GM20431 (cell line): ENCODE data around the gene ZNF292.
"Not testable (repeated sequence)": the region's sequence is repeated elsewhere in the genome, so short reads cannot be mapped to it uniquely, and the experiment has no call there.

Source experiments
- in situ Hi-C: fragments of 300-500 bp; cut with MseI, MboI; formaldehyde crosslinking; loops from one replicate; pipeline ENCODE4 v1.15.0; 2020; ENCODE audit warnings: low sequenced_read_pairs; ENCODE audit not compliant: unreplicated experiment

ZNF292 gene

GRCh38 chr6:87257046-87257445 lies 101.7 kb downstream of the ZNF292 start:
- in situ Hi-C loops = no loop called here

- in situ Hi-C loops = no loop called here
Observed at GRCh38 chr6:87257565-87257964, 102.2 kb downstream of the ZNF292 start.

- in situ Hi-C loops = no loop called here
Observed at GRCh38 chr6:87257975-87258374, 102.6 kb downstream of the ZNF292 start.

- in situ Hi-C loops = no loop called here
Observed at GRCh38 chr6:87259791-87260190, 104.4 kb downstream of the ZNF292 start.

- in situ Hi-C loops = no loop called here
Observed at GRCh38 chr6:87261534-87261933, 106.2 kb downstream of the ZNF292 start.

- in situ Hi-C loops = no loop called here
Observed at GRCh38 chr6:87264481-87264880, 109.1 kb downstream of the ZNF292 start.

- in situ Hi-C loops = no loop called here
Observed at GRCh38 chr6:87274660-87275274, 119.4 kb downstream of the ZNF292 start.

GRCh38 chr6:87276624-87277023 lies 121.3 kb downstream of the ZNF292 start:
- in situ Hi-C loops = no loop called here

- in situ Hi-C loops = no loop called here
Observed at GRCh38 chr6:87277123-87277522, 121.8 kb downstream of the ZNF292 start.

GRCh38 chr6:87279196-87279595 lies 123.8 kb downstream of the ZNF292 start:
- in situ Hi-C loops = no loop called here

GRCh38 chr6:87281426-87281825 lies 126.1 kb downstream of the ZNF292 start:
- in situ Hi-C loops = no loop called here

GRCh38 chr6:87282743-87283142 lies 127.4 kb downstream of the ZNF292 start:
- in situ Hi-C loops = no loop called here

- in situ Hi-C loops = no loop called here
Observed at GRCh38 chr6:87283461-87283860, 128.1 kb downstream of the ZNF292 start.

GRCh38 chr6:87287251-87287650 lies 131.9 kb downstream of the ZNF292 start:
- in situ Hi-C loops = no loop called here

GRCh38 chr6:87289571-87289970 lies 134.2 kb downstream of the ZNF292 start:
- in situ Hi-C loops = no loop called here

- in situ Hi-C loops = no loop called here
Observed at GRCh38 chr6:87291883-87292282, 136.5 kb downstream of the ZNF292 start.

- in situ Hi-C loops = no loop called here
Observed at GRCh38 chr6:87293526-87293925, 138.2 kb downstream of the ZNF292 start.

- in situ Hi-C loops = no loop called here
Observed at GRCh38 chr6:87297119-87297518, 141.8 kb downstream of the ZNF292 start.

- in situ Hi-C loops = not testable (repeated sequence)
Observed at GRCh38 chr6:87301277-87301676, 145.9 kb downstream of the ZNF292 start.

- in situ Hi-C loops = no loop called here
Observed at GRCh38 chr6:87308970-87309369, 153.6 kb downstream of the ZNF292 start.

- in situ Hi-C loops = no loop called here
Observed at GRCh38 chr6:87312860-87313259, 157.5 kb downstream of the ZNF292 start.
